ENCODE results near the gene APBB2.

The APBB2 gene

DNA sequence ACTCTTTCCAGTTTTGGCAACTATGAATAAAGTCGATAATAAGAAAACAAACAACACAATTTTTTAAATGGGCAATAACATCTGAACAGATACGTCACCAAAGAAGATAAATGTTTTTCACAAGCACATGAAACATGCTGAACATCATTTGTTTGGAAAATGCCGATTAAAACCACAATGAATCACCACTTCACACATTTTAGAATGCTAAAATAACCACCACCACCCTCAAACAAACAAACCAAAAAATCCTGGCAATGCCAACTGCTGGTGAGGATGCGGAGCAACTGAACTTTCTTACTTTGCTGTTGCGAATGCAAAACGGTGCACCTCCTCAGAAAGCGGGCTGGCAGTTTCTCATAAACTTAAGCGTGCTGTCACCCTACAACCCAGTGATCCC is 348.6 kb downstream of the APBB2 start:
- POLR2A ChIA-PET: no interaction called here
- DNase-seq (ENCODE audit: extremely low spot score): no peak
- no peak for TF ChIP-seq CTCF (IDR thresholded peaks at IDR 0.05; ENCODE audit: control extremely low read depth, extremely low read depth, low read depth, missing control alignments)
- CTCF ChIA-PET: interaction anchor here (0.8 to 2.2 kb wide), 3 partner anchors 25 to 32 kb away, joined by 3 to 9 read pairs (median 4); no protein-coding TSS in a partner anchor

DNA sequence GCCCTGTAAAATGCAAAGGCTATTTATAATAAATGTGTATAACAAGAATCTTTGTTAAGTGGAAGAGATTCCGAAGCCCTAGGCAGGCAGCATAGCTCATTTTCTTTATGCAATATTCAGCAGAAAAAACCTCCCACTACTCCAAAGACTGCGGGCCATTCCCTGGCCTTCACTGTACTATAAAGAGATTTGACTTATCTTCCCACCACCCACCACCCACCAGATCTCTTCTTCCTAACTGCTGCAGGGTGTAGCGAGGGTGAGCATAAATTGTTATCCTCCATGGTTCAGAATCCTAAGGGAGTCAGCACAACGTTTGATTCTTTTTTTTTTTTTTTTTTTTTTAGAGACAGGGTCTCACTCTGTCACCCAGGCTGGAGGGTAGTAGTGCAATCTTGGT is 349.8 kb downstream of the APBB2 start:
- ChIA-PET POLR2A (no interaction called here), CTCF (interaction anchor here (0.9 to 1.5 kb wide), 3 partner anchors 21 to 33 kb away, joined by 3 to 4 read pairs (median 3); no protein-coding TSS in a partner anchor)
- DNase-seq (ENCODE audit: extremely low spot score): no peak
- TF ChIP-seq CTCF (IDR thresholded peaks at IDR 0.05; ENCODE audit: control extremely low read depth, extremely low read depth, low read depth, missing control alignments): no peak

- TF ChIP-seq CTCF (IDR thresholded peaks at IDR 0.05; ENCODE audit: control extremely low read depth, extremely low read depth, low read depth, missing control alignments): no peak
- DNase-seq (ENCODE audit: extremely low spot score): no peak
- POLR2A ChIA-PET: no interaction called here
- CTCF ChIA-PET: interaction anchor here (1.1 kb wide), 1 partner anchor 16 kb away, joined by 3 read pairs; no protein-coding TSS in a partner anchor
Measured at GRCh38 chr4:40858962-40859361, 355.4 kb downstream of the APBB2 start.

GRCh38 chr4:40857956-40858355 is 356.4 kb downstream of the APBB2 start:
- DNase-seq (ENCODE audit: extremely low spot score): no peak
- no peak for TF ChIP-seq CTCF (IDR thresholded peaks at IDR 0.05; ENCODE audit: control extremely low read depth, extremely low read depth, low read depth, missing control alignments)
- CTCF ChIA-PET: interaction anchor here (0.8 to 1.2 kb wide), 2 partner anchors 9 to 17 kb away, joined by 3 read pairs; no protein-coding TSS in a partner anchor
- POLR2A ChIA-PET: no interaction called here

GRCh38 chr4:40856840-40857362 is 357.4 kb downstream of the APBB2 start:
- peak; percentile 85 for DNase-seq (ENCODE audit: extremely low spot score)
- CTCF ChIA-PET: interaction anchor here (1.2 to 3.5 kb wide), 3 partner anchors 11 to 16 kb away, joined by 3 to 17 read pairs (median 10); no protein-coding TSS in a partner anchor
- POLR2A ChIA-PET: no interaction called here
- TF ChIP-seq CTCF (IDR thresholded peaks at IDR 0.05; ENCODE audit: control extremely low read depth, extremely low read depth, low read depth, missing control alignments): no peak

DNA sequence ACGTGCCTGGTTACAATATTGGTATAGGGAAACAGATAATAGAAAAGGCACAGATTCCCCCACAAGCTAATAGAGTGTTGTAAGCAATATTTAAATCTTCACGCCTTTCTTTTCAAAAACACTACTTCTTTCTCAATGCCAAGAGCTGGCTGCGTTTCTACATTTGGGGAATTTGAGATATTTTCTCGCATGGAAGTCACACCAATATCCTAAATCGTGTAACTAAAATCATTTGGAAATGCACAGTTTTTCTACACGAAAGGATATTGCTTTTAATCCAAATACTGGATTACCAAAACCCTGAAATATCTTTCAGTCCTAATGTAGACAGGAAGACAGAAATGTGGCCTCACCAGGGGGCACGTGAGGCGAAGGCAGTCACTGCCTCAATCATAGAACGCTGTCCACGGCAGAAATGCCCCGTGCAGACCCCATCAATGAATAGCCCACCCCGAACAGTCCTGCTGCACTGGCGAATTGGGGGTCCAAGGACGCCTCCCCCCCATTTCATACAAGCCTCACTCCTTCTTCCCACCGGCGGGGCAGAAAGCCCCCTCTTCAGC is 358.0 kb downstream of the APBB2 start:
- POLR2A ChIA-PET: no interaction called here
- TF ChIP-seq CTCF (IDR thresholded peaks at IDR 0.05; ENCODE audit: control extremely low read depth, extremely low read depth, low read depth, missing control alignments): no peak
- no peak for DNase-seq (ENCODE audit: extremely low spot score)
- CTCF ChIA-PET: interaction anchor here (1.5 to 3.5 kb wide), 2 partner anchors 11 to 15 kb away, joined by 10 to 17 read pairs; no protein-coding TSS in a partner anchor

All from GM10248 (cell line).